Spleen (tissue), 11 donors: ENCODE data around the gene OBP2B. TPM values are rescaled to one million over a fixed set of nuclear protein-coding genes. Genes with fewer than 3 reads are reported as not detected.
"Not testable (repeated sequence)": the region's sequence is repeated elsewhere in the genome, so short reads cannot be mapped to it uniquely, and the experiment has no call there.

Experiments used
- DNase-seq: peaks from one replicate; pipeline ENCODE4 v3.0.0-alpha.2; 2020
- H3K27ac ChIP-seq, 8 donors: fragments of 200-600 bp; sonication (generic) in 7 of 8; 1 replicate in 4 of 8; 2 replicates in 4 of 8; pipeline versions ENCODE4 v1.5.0 to v1.8.0; 2016 to 2021; ENCODE audit warnings: inconsistent platforms in 4 of 8, mild to moderate bottlenecking in 4 of 8, moderate library complexity in 1 of 8
- H3K27me3 ChIP-seq, 7 donors: fragments of 200-600 bp; sonication (generic) in 6 of 7; replicated peaks in 1 of 7; 1 replicate in 4 of 7; 2 replicates in 3 of 7; pipeline versions ENCODE4 v1.5.0 to v1.8.0; 2016 to 2021; ENCODE audit warnings: inconsistent platforms in 3 of 7, mild to moderate bottlenecking in 1 of 7
- H3K36me3 ChIP-seq, 6 donors: fragments of 200-600 bp; sonication (generic) in 5 of 6; 1 replicate in 4 of 6; 2 replicates in 2 of 6; pipeline versions ENCODE4 v1.5.0 to v1.8.0; 2016 to 2021; ENCODE audit warnings: inconsistent platforms in 2 of 6
- H3K4me1 ChIP-seq, 6 donors: fragments of 200-600 bp; sonication (generic) in 5 of 6; 1 replicate in 3 of 6; 2 replicates in 3 of 6; pipeline versions ENCODE4 v1.5.0 to v1.8.0; 2016 to 2021; ENCODE audit warnings: inconsistent platforms in 3 of 6
- H3K4me3 ChIP-seq, 8 donors: fragments of 200-600 bp; sonication (generic) in 7 of 8; 1 replicate in 4 of 8; 2 replicates in 4 of 8; pipeline versions ENCODE4 v1.5.0 to v1.8.0; 2016 to 2021; ENCODE audit warnings: inconsistent platforms in 4 of 8, mild to moderate bottlenecking in 4 of 8, moderate library complexity in 2 of 8
- H3K9me3 ChIP-seq, 8 donors: fragments of 200-600 bp; sonication (generic) in 7 of 8; 1 replicate in 4 of 8; 2 replicates in 4 of 8; pipeline versions ENCODE4 v1.5.0 to v1.8.0; 2016 to 2021; ENCODE audit warnings: inconsistent platforms in 4 of 8
- CTCF ChIP-seq, 11 experiments: fragments of 200-600 bp in 7 of 11; fragments of 450-650 bp in 4 of 11; sonication (generic) in 4 of 11; IDR thresholded peaks in 8 of 11; conservative IDR thresholded peaks in 3 of 11; 1 replicate in 7 of 11; 2 replicates in 4 of 11; pipeline versions ENCODE4 v1.4.0 to v1.8.0; 2016 to 2021; ENCODE audit warnings: antibody characterized with exemption in 11 of 11, inconsistent platforms in 4 of 11, mild to moderate bottlenecking in 1 of 11
- POLR2A ChIP-seq, 3 donors: fragments of 450-650 bp; IDR thresholded peaks; one replicate each; pipeline ENCODE4 v1.5.1; 2017; ENCODE audit warnings: antibody characterized with exemption in 3 of 3, mild to moderate bottlenecking in 1 of 3
- POLR2AphosphoS5 ChIP-seq, 3 donors: sonication (generic); formaldehyde crosslinking; IDR thresholded peaks; one replicate each; pipeline ENCODE4 v1.5.1; 2017; ENCODE audit warnings: antibody characterized with exemption in 3 of 3
- WGBS, 5 donors: extraction: QIAGEN DNeasy Blood & Tissue Kit in 3 of 5; methylation state at CpG; one replicate each; pipeline versions ENCODE4 v1.1.5 to v1.1.7; 2013 to 2018; 5-methylcytosine and 5-hydroxymethylcytosine counted together
- intact Hi-C: fragments of 100-400 bp; cut with DNase I; formaldehyde crosslinking; loops from one replicate; pipeline ENCODE4 v1.15.0; 2023; ENCODE audit warnings: low total_unique reads
- polyA plus RNA-seq, 3 donors: library from polyadenylated mRNA; stranded (reverse); fragments of 200-250 nt; gene quantifications; one replicate each; pipeline ENCODE4 v1.2.1, GENCODE V29; 2013
- total RNA-seq, 7 donors: library from RNA; depleted of rRNA in 3 of 7; stranded (reverse); fragments of >200 nt in 3 of 7; fragmentation: NEBNext Ultra II Directional in 4 of 7; extraction: Animal tissue kit (Norgen Biotek cat#: 25700) in 4 of 7; gene quantifications; one replicate each; pipeline versions ENCODE4 v1.1.0 to v1.2.1, GENCODE V29; 2016 to 2021
- donor health status: healthy with polysubstance abuse.
- donor health status: DM: no; HTN: no; CAD: no; lungs with moderate emphysema.
- donor health status: DM: no; HTN: no; CAD: no.
- donor health status: Bipolar disorder and iron deficiency.
- donor health status: healthy.
- donor health status: DM: no; HTN: no; CAD: no.
- donor health status: DM: yes; HTN: yes; CAD: no.

Gene OBP2B
- total and polyA plus RNA-seq, 10 donors = 0.16 to 0.95 (median 0.38) TPM; not detected in 7

GRCh38 chr9:133230093-133230492 is 21.0 kb upstream of the OBP2B start:
- H3K27ac ChIP-seq = no peak overlapping the region
- intact Hi-C loops = no loop called here
- no peaks in the 10 kb centered on the region for H3K36me3 ChIP-seq
- H3K27me3 ChIP-seq = peaks cover 0 to 29% (median 0%) of the 10 kb centered on the region in 7 donors
- no peak for DNase-seq
- no peaks in the 10 kb centered on the region for H3K4me1 ChIP-seq
- H3K9me3 ChIP-seq = no peaks in the 10 kb centered on the region
- TF ChIP-seq POLR2A (IDR thresholded peaks at IDR 0.05) (no peak), POLR2AphosphoS5 (IDR thresholded peaks at IDR 0.05) (no peak), CTCF (IDR thresholded peaks at IDR 0.05 in 8 of 11, conservative IDR thresholded peaks at IDR 0.05 in 3 of 11) (no peak)
- no peak overlapping the region for H3K4me3 ChIP-seq
- WGBS, 5 donors = 86 to 93% (median 87%) methylated on average over 5 of the region's 5 CpGs

DNA sequence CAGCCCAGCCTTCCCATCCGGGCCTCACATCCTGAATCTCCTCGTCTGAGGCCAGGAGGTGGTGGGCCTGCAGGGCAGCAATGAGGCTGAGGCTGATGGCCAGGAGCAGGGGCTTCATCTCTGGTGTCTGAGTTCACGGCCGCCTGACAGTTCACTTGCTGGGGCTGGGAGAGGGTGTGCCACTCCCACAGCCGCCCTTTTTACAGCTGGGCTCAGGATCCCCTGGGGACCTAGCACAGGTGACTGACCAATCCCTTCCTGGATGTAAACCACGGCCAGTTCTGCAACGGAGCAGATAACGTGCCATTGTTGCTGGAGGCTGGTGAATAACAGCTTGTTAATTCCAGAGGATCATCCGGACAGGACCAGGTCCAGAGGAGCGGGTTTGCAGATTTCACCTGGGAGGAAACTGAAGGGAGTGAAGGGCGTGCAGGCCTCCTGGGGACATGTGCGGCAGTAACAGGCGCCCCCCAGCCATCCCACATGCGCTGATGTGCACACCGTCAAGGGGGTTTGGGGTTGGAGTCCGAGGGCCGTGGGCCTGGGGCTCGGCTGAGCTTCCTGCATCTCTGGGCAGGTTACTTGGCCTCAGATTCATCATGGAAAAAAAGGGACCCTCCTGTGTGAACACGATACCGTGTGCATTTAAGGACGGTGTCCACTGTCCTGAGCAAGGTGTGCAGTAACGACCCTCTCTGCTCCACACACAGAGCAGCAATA is 19.6 kb upstream of the OBP2B start:
- H3K9me3 ChIP-seq, H3K4me1 ChIP-seq, H3K4me3 ChIP-seq, H3K27ac ChIP-seq, H3K36me3 ChIP-seq, intact Hi-C loops: not testable (repeated sequence)
- WGBS, 5 donors = 82 to 92% (median 85%) methylated on average over 17 to 22 of the region's 22 CpGs
- peaks cover 0 to 37% (median 0%) of the 10 kb centered on the region in 7 donors for H3K27me3 ChIP-seq
- peak; percentile 39 for DNase-seq

- peaks cover 0 to 44% (median 0%) of the 10 kb centered on the region in 7 donors for H3K27me3 ChIP-seq
- H3K36me3 ChIP-seq, H3K9me3 ChIP-seq, H3K27ac ChIP-seq, intact Hi-C loops, H3K4me3 ChIP-seq, H3K4me1 ChIP-seq: not testable (repeated sequence)
- WGBS, 5 donors = 82 to 93% (median 86%) methylated on average over 7 to 8 of the region's 8 CpGs
- DNase-seq = peak; percentile 34
These were observed 18.9 kb upstream of the OBP2B start for GRCh38 chr9:133227996-133228395.

DNA sequence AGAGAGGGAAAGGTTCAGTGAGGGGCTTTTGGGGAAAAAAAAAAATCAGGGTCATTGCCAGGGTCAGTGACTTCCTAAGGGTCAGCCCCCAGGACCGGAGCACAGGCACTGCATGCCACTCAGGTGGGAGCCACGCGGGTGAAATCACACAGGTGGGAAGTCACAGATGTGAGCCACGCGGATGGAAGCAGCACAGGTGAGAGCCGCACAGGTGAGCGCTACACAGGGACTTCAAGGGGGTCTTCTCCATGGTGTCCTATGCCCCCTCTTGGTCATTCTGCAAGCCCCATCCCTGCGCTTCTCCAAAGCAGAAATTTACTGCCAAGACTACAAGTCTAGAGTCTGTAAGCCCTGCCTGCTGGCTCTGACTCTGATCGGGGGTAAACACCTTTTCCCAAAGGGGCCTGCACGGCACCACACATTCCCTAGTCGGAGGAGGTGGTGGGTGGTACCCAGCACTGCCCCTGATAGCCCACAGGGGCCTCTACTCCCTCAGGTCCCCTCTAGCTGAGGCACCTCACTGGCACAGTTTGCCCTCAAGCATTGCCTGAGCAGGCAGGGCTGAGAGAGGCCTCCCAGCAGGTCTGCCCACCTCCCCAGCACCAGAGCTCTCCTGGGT is 18.3 kb upstream of the OBP2B start:
- H3K9me3 ChIP-seq = no peaks in the 10 kb centered on the region
- no peak for TF ChIP-seq POLR2A (IDR thresholded peaks at IDR 0.05)
- no peak for TF ChIP-seq CTCF (IDR thresholded peaks at IDR 0.05 in 8 of 11, conservative IDR thresholded peaks at IDR 0.05 in 3 of 11)
- no peak for TF ChIP-seq POLR2AphosphoS5 (IDR thresholded peaks at IDR 0.05)
- WGBS, 5 donors = 87 to 91% (median 89%) methylated on average over 10 to 11 of the region's 11 CpGs
- no peaks in the 10 kb centered on the region for H3K4me1 ChIP-seq
- intact Hi-C loops = no loop called here
- peaks cover 0 to 44% (median 0%) of the 10 kb centered on the region in 7 donors for H3K27me3 ChIP-seq
- peak; percentile 41 for DNase-seq
- H3K27ac ChIP-seq = no peak overlapping the region
- H3K4me3 ChIP-seq = no peak overlapping the region
- no peaks in the 10 kb centered on the region for H3K36me3 ChIP-seq
